ENCODE data around the gene PLXNA4.

DNA sequence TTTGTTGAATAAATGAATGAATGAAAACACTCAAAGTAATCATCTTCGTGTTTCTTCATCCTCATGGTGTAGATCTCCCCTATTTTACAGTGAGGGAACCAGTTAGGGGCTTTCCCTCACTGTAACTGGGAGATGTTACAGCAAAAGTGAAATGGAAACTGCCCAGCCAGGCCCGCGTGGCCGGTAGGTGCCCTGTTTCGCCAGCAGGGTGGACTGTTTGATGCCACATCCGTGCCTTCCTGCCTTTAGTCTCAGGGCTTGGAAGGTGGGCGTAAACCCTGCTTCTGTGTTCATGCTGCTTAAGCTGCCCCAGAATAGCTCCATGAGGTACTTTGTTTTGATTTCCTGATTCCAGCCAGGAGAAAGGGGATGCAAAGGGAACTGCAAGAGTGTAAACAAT is 268.8 kb downstream of the PLXNA4 start:
- no peak for TF ChIP-seq POLR2AphosphoS5 (IDR thresholded peaks at IDR 0.05)
- TF ChIP-seq, protein P1, sequence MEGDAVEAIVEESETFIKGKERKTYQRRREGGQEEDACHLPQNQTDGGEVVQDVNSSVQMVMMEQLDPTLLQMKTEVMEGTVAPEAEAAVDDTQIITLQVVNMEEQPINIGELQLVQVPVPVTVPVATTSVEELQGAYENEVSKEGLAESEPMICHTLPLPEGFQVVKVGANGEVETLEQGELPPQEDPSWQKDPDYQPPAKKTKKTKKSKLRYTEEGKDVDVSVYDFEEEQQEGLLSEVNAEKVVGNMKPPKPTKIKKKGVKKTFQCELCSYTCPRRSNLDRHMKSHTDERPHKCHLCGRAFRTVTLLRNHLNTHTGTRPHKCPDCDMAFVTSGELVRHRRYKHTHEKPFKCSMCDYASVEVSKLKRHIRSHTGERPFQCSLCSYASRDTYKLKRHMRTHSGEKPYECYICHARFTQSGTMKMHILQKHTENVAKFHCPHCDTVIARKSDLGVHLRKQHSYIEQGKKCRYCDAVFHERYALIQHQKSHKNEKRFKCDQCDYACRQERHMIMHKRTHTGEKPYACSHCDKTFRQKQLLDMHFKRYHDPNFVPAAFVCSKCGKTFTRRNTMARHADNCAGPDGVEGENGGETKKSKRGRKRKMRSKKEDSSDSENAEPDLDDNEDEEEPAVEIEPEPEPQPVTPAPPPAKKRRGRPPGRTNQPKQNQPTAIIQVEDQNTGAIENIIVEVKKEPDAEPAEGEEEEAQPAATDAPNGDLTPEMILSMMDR (IDR thresholded peaks at IDR 0.05), result no peak

Measured in prostate gland (tissue), 2 donors.